Measurements from ENCODE around the gene KCNQ1. TPM values are rescaled to one million over a fixed set of nuclear protein-coding genes. Genes with fewer than 3 reads are reported as not detected.

The KCNQ1 gene
- total RNA-seq, 2 donors from 2014 or later = 18.6 to 25.5 TPM

DNA sequence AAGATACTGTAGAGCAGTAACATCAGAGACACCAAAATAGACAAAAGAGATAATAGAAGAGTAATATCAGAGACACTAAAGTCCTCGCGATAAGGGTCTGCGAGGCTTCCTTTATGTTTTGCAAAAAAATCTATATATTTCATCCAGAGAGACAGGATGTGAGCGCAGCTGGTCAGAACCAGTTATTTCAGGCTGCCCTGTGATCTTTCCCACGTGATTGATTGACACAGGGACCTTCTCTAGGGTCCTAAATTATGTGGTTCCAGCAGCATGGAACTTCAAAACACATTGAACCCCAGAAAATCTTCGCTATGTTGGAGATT, 118.0 kb downstream of the KCNQ1 start:
- Mint-ChIP-seq H3K36me3 (ENCODE audit: low read depth) (no peaks in the 10 kb centered on the region), H3K27me3 (no peaks in the 10 kb centered on the region), H3K4me1 (peaks cover 5% of the 10 kb centered on the region), H3K4me3 (no peak overlapping the region), H3K27ac (no peak overlapping the region)
- DNase-seq (no peak), ATAC-seq (no peak)
- no peaks in the 10 kb centered on the region for H3K9me3 ChIP-seq (ENCODE audit: control insufficient read depth, low read length, poor library complexity, severe bottlenecking)

DNA sequence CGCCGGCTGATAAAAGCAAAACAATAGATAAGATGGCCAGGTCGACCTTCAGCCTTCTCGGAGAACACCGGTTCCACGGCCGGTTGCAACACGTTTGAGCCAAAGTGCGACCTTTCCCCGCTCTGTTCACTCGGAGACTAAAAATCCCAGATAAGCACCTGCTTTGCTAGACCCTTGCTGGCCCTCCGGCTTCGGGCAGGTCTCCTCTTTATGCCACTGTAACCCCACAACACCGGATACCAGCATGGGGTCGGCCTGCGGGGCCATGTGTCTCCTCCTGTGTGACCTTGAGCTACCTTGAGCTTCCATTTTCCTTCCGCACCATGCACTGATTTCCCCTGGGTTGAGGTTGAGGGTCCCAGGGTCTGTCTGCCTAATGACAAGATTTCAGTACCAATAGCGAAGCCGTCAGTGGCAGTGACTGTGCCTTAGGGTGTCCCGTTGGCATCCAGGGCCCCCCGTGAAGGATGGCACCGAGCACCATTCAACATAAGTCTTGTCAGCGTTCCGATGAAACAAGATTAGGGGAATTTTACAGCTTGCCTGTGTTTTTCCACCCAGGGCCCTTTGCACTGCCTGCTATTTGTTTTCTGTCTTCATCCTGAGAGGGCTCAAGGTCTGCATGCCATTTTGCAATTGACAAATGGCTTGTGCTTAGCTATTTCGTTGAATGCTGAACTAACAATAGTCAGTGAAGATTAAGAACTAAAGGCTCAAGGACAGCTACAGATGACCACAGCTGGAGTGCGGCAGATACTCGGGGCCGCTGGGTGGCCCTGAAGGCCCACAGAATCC, 118.6 kb downstream of the KCNQ1 start:
- Mint-ChIP-seq H3K4me1 (peaks cover 5% of the 10 kb centered on the region), H3K36me3 (ENCODE audit: low read depth) (no peaks in the 10 kb centered on the region), H3K4me3 (no peak overlapping the region), H3K27ac (no peak overlapping the region), H3K27me3 (no peaks in the 10 kb centered on the region)
- no peaks in the 10 kb centered on the region for H3K9me3 ChIP-seq (ENCODE audit: control insufficient read depth, low read length, poor library complexity, severe bottlenecking)
- no peak for ATAC-seq
- DNase-seq = peak in 1 of 3 donors; percentile 1

DNA sequence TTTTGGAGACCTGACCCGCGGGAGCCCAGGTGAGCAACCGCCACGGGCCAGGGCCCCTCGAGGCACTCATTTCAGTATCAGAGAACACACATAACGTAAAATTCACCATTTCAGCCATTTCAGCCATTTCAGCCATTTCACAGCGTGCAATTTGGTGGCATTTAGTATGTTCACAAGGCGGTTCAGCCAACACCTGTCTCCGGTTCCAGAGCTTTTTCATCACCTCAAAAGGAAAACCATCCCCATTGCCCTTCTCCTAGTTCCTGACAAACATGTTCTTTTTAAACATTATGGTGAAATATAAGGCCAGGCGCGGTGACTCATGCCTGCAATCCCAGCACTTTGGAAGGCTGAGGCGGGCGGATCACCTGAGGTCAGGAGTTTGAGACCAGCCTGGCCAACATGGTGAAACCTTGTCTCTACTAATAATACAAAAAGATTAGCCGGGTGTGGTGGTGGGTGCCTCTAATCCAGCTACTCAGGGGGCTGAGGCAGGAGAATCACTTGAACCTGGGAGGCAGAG, 119.3 kb downstream of the KCNQ1 start:
- Mint-ChIP-seq H3K36me3 (ENCODE audit: low read depth) (no peaks in the 10 kb centered on the region), H3K27ac (no peak overlapping the region), H3K27me3 (no peaks in the 10 kb centered on the region), H3K4me3 (no peak overlapping the region), H3K4me1 (peaks cover 5% of the 10 kb centered on the region)
- H3K9me3 ChIP-seq (ENCODE audit: control insufficient read depth, low read length, poor library complexity, severe bottlenecking) = no peaks in the 10 kb centered on the region
- ATAC-seq = no peak
- peak in 1 of 3 donors; percentile 1 for DNase-seq

DNA sequence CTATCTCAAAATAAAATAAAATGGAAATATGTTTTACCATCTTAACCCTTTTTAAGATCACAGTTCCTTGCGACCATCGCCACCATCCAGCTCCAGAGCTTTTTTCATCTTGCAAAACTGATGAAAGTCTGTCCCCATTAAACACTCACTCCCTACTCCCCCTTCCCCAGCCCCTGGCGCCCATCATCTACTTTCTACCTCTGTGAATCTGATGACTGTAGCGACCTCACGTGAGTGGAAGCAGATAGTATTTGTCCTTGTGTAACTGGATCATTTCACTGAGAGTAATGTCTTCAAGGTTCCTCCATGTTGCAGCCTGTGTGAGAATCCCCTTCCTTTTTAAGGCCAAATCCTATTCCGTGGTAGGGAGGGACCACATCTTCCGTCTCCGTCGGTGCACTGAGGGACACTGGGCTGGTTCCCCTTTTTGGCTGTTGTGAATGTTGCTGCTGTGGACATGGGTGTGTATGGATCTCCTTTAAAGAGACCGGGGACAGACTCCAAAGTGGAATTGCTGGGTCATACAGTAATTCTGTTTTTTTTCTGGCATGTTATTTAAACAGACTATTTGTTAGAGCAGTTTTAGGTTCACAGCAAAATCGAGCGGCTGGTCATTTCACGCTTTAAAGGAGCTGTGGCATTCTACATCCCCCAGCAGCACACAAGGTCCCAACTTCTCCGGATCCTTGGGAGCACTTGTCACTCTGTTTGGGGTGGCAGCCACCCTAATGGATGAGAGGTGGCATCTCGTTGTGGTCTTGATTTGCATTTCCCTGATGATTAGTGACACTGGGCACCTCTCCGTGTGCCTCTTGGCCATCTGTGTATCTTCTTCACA, 120.0 kb downstream of the KCNQ1 start:
- peak in 1 of 3 donors; percentile 3 for DNase-seq
- Mint-ChIP-seq H3K4me3 (no peak overlapping the region), H3K27ac (peak overlapping the region; percentile 43), H3K27me3 (no peaks in the 10 kb centered on the region), H3K4me1 (peaks cover 5% of the 10 kb centered on the region), H3K36me3 (ENCODE audit: low read depth) (no peaks in the 10 kb centered on the region)
- H3K9me3 ChIP-seq (ENCODE audit: control insufficient read depth, low read length, poor library complexity, severe bottlenecking) = no peaks in the 10 kb centered on the region
- ATAC-seq = no peak

DNA sequence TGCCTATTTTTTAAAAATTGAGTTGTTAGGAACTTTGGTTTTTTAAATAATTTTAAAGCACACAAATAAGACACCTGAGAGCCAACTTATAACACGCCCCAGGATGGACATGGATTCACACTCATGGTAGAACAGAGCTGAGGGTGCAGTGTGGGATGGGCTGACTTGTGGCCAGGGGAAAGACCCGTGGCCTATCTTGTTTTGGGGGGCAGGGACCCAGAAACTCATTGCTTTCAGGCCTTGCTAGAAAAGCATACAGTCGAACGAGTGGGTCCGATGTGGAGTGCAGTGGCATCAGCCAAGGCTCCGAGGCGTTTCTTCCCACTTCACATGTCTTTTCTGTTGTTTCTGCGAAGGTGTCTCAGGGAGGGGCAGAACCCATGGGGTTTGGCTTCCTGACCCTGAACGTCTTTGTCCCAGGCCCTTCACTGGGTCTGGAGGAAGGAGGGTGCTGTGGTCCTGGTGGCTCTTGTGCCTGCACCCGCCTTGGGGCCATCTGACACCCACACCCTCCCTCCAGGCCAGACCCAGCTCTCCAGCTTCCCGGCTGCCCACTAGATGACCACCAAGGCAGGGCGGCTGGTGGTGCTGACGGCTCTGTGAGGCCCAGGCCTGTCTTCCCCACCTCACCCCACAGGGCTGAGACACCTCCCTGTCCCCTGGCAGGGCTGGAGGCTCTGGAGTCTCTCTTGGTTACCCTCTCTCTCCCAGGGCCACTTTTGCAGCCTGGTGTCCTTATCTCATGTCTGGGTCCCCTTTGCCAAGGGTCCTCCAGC, 120.8 kb downstream of the KCNQ1 start:
- ATAC-seq = no peak

DNA sequence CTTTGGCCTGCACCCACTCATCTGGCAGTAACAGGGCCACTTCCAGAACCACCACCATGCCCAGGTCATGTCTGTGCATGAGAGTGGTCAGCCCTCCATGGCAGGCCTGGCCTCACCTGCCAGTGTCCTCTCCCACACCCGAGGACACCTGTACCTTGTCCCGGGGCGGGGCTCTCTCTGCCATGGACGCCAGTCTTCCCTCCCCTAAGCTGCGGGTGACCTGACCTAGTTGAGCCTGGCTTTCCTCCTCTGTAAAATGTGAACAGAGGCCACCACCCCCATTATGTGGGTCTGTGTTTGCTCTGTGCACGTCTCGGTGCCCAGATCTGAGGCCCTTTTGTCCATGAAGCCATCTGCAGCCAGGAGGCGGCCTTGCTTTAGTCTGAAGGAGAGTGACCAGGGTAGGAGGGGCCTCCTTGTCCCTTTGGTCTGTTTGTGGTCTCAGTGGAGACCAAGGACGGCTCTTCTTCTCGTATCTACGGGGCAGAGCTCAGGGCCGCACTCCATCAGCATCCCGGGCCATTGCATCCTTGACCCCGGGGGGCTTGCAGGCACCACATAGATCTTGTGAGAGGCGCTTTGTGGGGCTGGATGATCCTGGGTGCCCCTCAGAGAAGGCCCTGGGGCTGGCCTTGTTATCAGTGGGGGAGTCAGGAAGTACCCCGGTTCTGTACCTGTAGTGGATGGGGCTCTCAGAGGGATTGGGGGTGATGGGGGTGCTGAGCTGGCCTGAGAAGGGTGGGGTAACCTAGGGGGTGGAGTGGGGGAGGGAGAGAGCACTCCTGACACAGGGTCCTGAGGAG, 121.6 kb downstream of the KCNQ1 start:
- ATAC-seq = no peak
- peak in 1 of 3 donors; percentile 6 for DNase-seq
- H3K27me3 Mint-ChIP-seq = no peaks in the 10 kb centered on the region
- peaks cover 5% of the 10 kb centered on the region for H3K4me1 Mint-ChIP-seq
- no peaks in the 10 kb centered on the region for H3K9me3 ChIP-seq (ENCODE audit: control insufficient read depth, low read length, poor library complexity, severe bottlenecking)
- no peaks in the 10 kb centered on the region for H3K36me3 Mint-ChIP-seq (ENCODE audit: low read depth)
- H3K27ac Mint-ChIP-seq = no peak overlapping the region
- H3K4me3 Mint-ChIP-seq = no peak overlapping the region

More for the DNA sequence above, 120.8 kb downstream of the KCNQ1 start:
- Mint-ChIP-seq H3K27me3 (no peaks in the 10 kb centered on the region), H3K4me1 (peaks cover 5% of the 10 kb centered on the region), H3K27ac (peak overlapping the region; percentile 43), H3K4me3 (no peak overlapping the region), H3K36me3 (ENCODE audit: low read depth) (no peaks in the 10 kb centered on the region)
- peak in 1 of 3 donors; percentile 6 for DNase-seq
- no peaks in the 10 kb centered on the region for H3K9me3 ChIP-seq (ENCODE audit: control insufficient read depth, low read length, poor library complexity, severe bottlenecking)

DNA sequence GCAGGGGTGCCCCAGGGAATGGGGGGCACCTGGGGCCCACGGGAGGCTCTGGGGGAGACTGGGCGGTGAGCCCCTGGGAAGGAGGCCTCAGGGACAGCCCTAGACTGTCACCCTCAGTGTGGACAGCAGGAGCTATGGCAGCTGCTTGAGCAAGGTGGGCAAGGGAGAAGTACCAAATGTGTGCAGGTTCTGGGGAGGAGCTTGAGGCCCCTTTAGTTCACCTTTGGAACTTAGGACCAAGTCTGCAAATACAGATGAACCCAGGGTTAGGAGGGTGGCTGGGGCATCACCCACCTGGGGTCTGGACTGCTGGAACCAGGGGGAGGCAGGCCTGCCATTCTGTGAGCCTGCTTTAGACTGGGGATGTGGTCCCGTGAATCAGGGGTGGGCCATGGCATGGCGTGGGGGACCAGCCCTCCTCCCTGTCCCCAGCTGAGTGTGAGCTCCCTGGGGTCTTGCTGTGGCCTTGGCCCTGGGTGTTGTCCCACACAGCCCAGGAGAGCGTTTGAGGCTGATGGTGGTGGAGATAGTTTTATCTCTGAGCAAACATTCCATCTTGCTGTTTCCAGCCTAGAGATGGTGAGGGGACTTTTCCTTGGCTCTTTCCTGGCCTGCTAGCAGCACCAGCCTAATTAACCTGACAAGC, 122.3 kb downstream of the KCNQ1 start:
- H3K9me3 ChIP-seq (ENCODE audit: control insufficient read depth, low read length, poor library complexity, severe bottlenecking) = no peaks in the 10 kb centered on the region
- Mint-ChIP-seq H3K4me3 (no peak overlapping the region), H3K36me3 (ENCODE audit: low read depth) (no peaks in the 10 kb centered on the region), H3K4me1 (peaks cover 5% of the 10 kb centered on the region), H3K27ac (no peak overlapping the region), H3K27me3 (no peaks in the 10 kb centered on the region)
- ATAC-seq = no peak
- DNase-seq = peak in 1 of 3 donors; percentile 3

DNA sequence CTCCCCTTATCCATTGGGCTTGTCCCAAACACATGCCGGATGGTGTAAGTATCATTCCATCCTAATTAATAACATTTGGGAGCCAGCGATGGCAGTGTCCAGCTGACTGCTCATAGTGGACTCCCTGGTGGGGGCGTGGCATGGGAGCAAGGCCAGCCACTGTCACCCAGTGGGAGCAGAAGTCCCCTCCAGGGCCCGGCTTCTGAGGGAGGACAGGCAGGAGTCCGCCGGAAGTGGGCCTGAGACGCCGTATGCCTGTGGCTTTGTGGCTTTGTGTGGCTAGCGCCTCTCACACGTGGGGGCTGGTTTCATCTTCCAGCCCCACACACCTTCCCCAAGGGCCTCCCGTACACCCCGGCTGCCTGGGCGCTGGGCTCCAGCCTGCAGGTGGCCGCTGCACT, 124.5 kb downstream of the KCNQ1 start:
- Mint-ChIP-seq H3K4me1 (no peaks in the 10 kb centered on the region), H3K36me3 (ENCODE audit: low read depth) (no peaks in the 10 kb centered on the region), H3K27ac (no peak overlapping the region), H3K4me3 (no peak overlapping the region), H3K27me3 (no peaks in the 10 kb centered on the region)
- no peaks in the 10 kb centered on the region for H3K9me3 ChIP-seq (ENCODE audit: control insufficient read depth, low read length, poor library complexity, severe bottlenecking)
- DNase-seq = no peak
- ATAC-seq = no peak

DNA sequence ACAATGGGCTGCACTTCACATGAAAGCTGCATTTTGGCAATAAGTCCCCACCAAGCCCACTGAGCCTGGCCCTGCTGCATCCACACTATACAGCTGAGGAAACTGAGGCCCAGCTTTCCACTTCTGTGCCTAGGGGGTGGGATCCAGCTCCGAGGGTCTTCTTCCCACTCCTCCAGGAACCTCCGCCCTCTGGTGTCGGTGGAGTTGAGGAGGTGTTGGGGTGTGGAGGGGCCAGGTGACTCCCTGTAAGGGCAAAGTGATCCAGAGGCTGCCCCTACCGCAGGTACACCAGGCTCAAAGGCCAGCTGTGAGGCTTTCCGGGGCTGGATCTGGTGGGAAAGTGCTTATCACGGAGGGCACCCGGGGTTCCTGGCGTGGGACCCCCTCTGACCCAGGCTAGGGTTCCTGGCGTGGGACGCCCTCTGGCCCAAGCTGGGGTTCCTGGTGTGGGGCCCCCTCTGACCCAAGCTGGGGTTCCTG, 125.0 kb downstream of the KCNQ1 start:
- Mint-ChIP-seq H3K4me1 (no peaks in the 10 kb centered on the region), H3K27me3 (no peaks in the 10 kb centered on the region), H3K27ac (no peak overlapping the region), H3K36me3 (ENCODE audit: low read depth) (no peaks in the 10 kb centered on the region), H3K4me3 (no peak overlapping the region)
- ATAC-seq (no peak), DNase-seq (peak in 1 of 3 donors; percentile 8)
- H3K9me3 ChIP-seq (ENCODE audit: control insufficient read depth, low read length, poor library complexity, severe bottlenecking) = no peaks in the 10 kb centered on the region

DNA sequence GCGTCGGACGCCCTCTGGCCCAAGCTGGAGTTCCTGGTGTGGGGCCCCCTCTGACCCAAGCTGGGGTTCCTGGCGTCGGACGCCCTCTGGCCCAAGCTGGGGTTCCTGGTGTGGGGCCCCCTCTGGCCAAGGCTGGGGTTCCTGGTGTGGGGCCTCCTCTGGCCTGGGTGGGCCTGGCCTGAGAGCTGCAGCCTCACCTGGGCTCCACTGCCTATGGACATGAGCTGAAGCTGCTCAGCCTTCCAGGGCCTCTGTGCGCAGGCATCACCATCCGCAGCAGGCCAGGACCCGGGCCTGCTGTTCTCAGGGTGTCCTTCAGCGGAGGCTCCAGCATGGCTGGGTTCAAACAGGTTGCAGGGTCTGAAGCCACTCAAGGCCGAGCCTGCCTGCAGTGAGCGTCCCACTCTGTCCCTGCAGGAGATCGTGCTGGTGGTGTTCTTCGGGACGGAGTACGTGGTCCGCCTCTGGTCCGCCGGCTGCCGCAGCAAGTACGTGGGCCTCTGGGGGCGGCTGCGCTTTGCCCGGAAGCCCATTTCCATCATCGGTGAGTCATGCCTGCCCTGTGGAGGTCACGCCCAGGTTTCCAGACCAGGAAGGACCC, 125.5 kb downstream of the KCNQ1 start:
- no peak overlapping the region for H3K27ac Mint-ChIP-seq
- no peak for DNase-seq
- ATAC-seq = no peak
- H3K4me3 Mint-ChIP-seq = no peak overlapping the region
- no peaks in the 10 kb centered on the region for H3K4me1 Mint-ChIP-seq
- H3K27me3 Mint-ChIP-seq = no peaks in the 10 kb centered on the region
- H3K9me3 ChIP-seq (ENCODE audit: control insufficient read depth, low read length, poor library complexity, severe bottlenecking) = no peaks in the 10 kb centered on the region
- no peaks in the 10 kb centered on the region for H3K36me3 Mint-ChIP-seq (ENCODE audit: low read depth)

DNA sequence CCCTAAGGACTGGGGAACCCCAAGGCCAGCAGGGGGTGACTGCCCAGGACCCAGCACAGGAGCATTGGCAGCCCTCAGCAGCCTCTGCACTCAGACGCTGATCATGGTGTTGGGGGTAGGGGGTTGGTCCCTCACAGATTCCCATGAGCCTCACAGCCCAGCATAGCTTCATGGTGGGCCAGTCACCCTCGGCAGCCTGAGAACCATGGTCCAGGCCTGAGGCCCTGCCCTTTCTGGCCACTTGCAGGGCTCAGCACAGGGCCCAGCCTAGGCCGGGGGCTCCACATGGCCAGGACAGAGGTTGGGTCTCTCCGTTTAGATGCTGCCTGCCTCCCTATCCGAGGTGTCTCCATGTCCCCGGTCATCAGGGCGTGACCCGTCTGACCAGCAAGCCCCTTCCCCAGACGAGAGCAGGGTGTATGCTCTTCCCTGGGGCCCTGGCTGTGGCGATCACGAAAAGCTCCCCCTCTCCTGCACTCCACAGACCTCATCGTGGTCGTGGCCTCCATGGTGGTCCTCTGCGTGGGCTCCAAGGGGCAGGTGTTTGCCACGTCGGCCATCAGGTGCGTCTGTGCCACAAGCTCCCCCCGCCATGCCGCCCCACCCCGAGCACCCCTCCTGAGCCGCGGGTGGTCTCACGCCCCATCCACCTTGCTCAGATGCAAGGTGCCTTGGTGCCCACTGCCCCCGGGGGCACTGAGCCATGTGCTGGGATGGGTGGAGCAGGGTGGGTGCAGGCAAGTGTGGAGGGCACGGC, 126.2 kb downstream of the KCNQ1 start:
- no peaks in the 10 kb centered on the region for H3K9me3 ChIP-seq (ENCODE audit: control insufficient read depth, low read length, poor library complexity, severe bottlenecking)
- Mint-ChIP-seq H3K36me3 (ENCODE audit: low read depth) (no peaks in the 10 kb centered on the region), H3K27me3 (no peaks in the 10 kb centered on the region), H3K4me1 (no peaks in the 10 kb centered on the region), H3K4me3 (no peak overlapping the region), H3K27ac (no peak overlapping the region)
- ATAC-seq (no peak), DNase-seq (peak in 1 of 3 donors; percentile 10)
